ENCODE measurements around the gene SLC9A8. TPM values are rescaled to one million over a fixed set of nuclear protein-coding genes. Genes with fewer than 3 reads are reported as not detected.

Gene SLC9A8
- total RNA-seq, 1 experiment from 2014 or later, result 6.5 TPM

DNA sequence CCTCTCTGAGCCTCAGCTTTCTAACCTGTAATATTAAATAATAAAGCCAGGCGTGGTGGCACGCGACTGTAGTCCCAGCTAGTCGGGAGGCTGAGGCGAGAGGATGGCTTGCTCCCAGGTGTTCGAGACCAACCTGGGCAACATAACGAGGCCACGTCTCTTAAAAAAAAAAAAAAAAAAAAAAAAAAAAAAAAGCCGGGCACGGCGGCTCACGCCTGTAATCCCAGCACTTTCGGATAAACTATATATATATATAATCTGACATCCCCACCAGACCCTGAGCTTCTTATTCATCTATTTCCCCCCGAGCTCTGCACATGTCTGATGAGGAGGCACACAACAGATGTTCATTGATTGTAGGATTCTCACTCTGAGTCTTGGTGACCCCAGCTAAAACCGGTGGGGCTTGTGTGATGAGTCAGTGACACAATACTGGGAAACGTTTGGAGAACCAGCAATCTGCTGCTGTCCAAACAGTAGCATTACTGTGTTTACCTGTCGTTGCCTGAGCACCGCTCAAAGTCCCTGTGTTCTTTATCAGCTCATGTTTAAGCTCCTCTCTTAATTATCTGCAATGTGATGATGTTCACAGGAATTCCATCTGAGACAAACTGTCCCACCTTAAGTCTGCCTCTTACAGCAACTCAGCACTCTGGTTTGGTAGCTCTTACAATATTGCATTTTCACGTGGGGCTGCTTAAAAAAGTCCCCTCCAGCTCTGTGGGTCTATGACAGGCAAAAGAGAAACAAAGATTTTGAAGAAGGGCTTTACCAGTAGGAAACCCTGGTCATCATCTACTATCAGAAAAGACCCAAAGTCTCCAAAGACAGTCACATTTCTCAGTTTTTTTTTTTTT lies 103.7 kb downstream of the SLC9A8 start:
- DNase-seq (ENCODE audit: low spot score), result no peak
- POLR2A ChIA-PET, result interaction anchor here (0.7 to 1.3 kb wide), 3 partner anchors 20 to 169 kb away, joined by 3 to 7 read pairs (median 3); partner anchors contain the start of gene RNF114

DNA sequence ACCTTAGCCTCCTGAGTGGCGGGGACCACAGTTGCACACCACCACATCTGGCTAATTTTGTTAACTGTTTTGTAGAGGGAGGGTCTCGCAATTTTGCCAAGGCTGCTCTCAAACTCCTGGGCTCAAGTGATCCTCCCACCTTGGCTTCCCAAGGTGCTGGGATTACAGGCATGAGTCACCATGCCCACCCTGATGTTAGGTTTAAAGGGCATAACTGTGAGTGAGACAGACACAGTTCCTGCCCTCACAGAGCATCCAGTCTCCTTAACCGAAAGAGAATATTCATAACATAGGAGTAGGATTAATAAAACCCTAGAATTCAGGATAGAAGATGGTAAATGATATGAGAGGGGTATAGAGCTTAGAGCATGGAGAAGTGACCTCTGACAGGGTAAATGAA lies 105.8 kb downstream of the SLC9A8 start:
- POLR2A ChIA-PET, result no interaction called here
- CTCF ChIA-PET, result no interaction called here
- no peak for TF ChIP-seq NR1H2 (CRISPR knock-in tag; IDR thresholded peaks at IDR 0.05)
- TF ChIP-seq ZNF138 (CRISPR knock-in tag; conservative IDR thresholded peaks at IDR 0.05), result no peak
- no peak for TF ChIP-seq NFE2L1 (CRISPR knock-in tag; IDR thresholded peaks at IDR 0.05)
- no peak for TF ChIP-seq STAT6 (CRISPR knock-in tag; conservative IDR thresholded peaks at IDR 0.05; ENCODE audit: low read depth)
- Mint-ChIP-seq H3K27me3 (ENCODE audit: low read depth) (peaks cover 12% of the 10 kb centered on the region), H3K36me3 (no peaks in the 10 kb centered on the region), H3K4me3 (no peak overlapping the region), H3K27ac (no peak overlapping the region), H3K9me3 (0 out of 2 replicates have a peak, but pooled peaks cover 3% of the 10 kb centered on the region), H3K4me1 (peaks cover 19% of the 10 kb centered on the region)
- DNase-seq (ENCODE audit: low spot score), result no peak
- ATAC-seq, result no peak

More for the DNA sequence above, 103.7 kb downstream of the SLC9A8 start:
- peaks cover 6% of the 10 kb centered on the region; the same call in 1 of the 2 replicates for H3K27me3 Mint-ChIP-seq (ENCODE audit: low read depth)
- H3K36me3 Mint-ChIP-seq, result no peaks in the 10 kb centered on the region
- no peaks in the 10 kb centered on the region for H3K9me3 Mint-ChIP-seq
- TF ChIP-seq GABPB1 (CRISPR knock-in tag; IDR thresholded peaks at IDR 0.05) (peak; percentile 83), ZNF219 (CRISPR knock-in tag; IDR thresholded peaks at IDR 0.05; ENCODE audit: borderline replicate concordance) (no peak)
- peak overlapping the region; percentile 98 for H3K4me3 Mint-ChIP-seq
- no peak for ATAC-seq
- H3K27ac Mint-ChIP-seq, result peak overlapping the region; percentile 94
- H3K4me1 Mint-ChIP-seq, result peaks cover 19% of the 10 kb centered on the region
- CTCF ChIA-PET, result interaction anchor here (0.6 to 1.8 kb wide), 14 partner anchors 12 to 526 kb away, joined by 3 to 10 read pairs (median 3); no protein-coding TSS in a partner anchor

DNA sequence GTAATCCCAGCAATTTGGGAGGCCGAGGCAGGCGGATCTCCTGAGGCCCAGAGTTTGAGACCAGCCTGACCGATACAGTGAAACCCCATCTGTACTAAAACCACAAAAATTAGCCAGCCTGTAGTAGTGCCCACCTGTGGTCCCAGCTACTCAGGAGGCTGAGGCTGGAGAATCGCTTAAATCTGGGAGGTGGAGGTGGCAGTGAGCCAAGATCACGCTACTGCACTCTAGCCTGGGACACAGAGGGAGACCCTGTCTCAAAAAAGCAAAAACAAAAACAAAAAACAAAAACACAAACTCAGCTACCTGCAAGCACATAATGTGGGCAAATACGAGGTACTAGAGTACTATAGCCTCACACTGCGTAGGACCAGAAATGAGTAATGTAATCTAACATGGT lies 106.4 kb downstream of the SLC9A8 start:
- Mint-ChIP-seq H3K4me3 (no peak overlapping the region), H3K27me3 (ENCODE audit: low read depth) (peaks cover 12% of the 10 kb centered on the region), H3K27ac (no peak overlapping the region), H3K4me1 (peaks cover 14% of the 10 kb centered on the region), H3K9me3 (0 out of 2 replicates have a peak, but pooled peaks cover 3% of the 10 kb centered on the region), H3K36me3 (no peaks in the 10 kb centered on the region)
- TF ChIP-seq HMGA2 (CRISPR knock-in tag; IDR thresholded peaks at IDR 0.05) (no peak), TP53 (CRISPR knock-in tag; IDR thresholded peaks at IDR 0.05) (no peak)
- DNase-seq (ENCODE audit: low spot score), result no peak
- ChIA-PET CTCF (no interaction called here), POLR2A (no interaction called here)
- no peak for ATAC-seq

DNA sequence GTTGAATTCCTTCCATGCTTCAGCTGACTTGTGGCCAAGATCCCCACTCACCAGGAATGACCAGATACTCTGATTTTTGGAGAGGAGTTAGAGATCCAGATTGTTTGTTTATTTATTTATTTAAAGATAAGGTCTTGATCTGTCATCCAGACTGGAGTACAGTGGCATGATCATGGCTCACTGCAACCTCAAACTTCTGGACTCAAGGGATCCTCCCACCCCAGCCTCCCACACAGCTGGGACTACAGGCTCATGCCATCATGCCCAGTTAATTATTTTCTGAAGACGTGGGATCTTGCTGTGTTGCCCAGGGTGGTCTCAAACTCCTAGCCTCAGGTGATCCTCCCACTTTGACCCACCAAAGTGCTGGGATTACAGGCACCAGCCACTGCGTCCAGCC lies 106.8 kb downstream of the SLC9A8 start:
- Mint-ChIP-seq H3K36me3 (no peaks in the 10 kb centered on the region), H3K27ac (no peak overlapping the region), H3K4me1 (peaks cover 10% of the 10 kb centered on the region), H3K27me3 (ENCODE audit: low read depth) (peaks cover 12% of the 10 kb centered on the region), H3K4me3 (no peak overlapping the region), H3K9me3 (0 out of 2 replicates have a peak, but pooled peaks cover 3% of the 10 kb centered on the region)
- ChIA-PET CTCF (no interaction called here), POLR2A (no interaction called here)
- TF ChIP-seq ATF2 (CRISPR knock-in tag; IDR thresholded peaks at IDR 0.05; ENCODE audit: borderline replicate concordance, low read depth) (no peak), MYBL2 (CRISPR knock-in tag; IDR thresholded peaks at IDR 0.05) (no peak), CREM (CRISPR knock-in tag; IDR thresholded peaks at IDR 0.05) (no peak)
- ATAC-seq (no peak), DNase-seq (ENCODE audit: low spot score) (no peak)

DNA sequence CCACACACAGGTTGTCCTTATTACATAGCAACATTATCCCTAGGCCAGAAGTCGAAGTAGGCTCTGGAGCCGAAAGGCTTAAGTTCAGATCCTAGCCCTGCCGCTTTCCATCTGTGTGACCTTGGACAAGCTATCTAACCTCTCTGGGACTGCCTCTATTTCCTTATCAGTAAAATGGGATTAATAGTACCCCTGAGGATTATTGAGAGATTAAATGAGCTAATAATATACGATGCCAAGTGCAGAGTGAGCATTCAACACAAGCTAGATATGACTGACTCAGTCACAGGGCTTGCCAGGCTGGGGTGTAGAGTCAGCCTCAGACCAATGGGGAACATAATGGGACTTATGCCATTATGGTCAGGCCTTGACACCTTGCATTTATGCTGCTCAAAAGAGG lies 111.6 kb downstream of the SLC9A8 start:
- no peaks in the 10 kb centered on the region for H3K36me3 Mint-ChIP-seq
- POLR2A ChIA-PET, result no interaction called here
- TF ChIP-seq JAZF1 (CRISPR knock-in tag; IDR thresholded peaks at IDR 0.05) (no peak), STAT6 (CRISPR knock-in tag; conservative IDR thresholded peaks at IDR 0.05; ENCODE audit: low read depth) (no peak), ZBTB21 (CRISPR knock-in tag; IDR thresholded peaks at IDR 0.05; ENCODE audit: borderline replicate concordance) (no peak), CREM (CRISPR knock-in tag; IDR thresholded peaks at IDR 0.05) (no peak), TCF7 (CRISPR knock-in tag; IDR thresholded peaks at IDR 0.05; ENCODE audit: low read depth) (no peak), ESRRA (CRISPR knock-in tag; IDR thresholded peaks at IDR 0.05; ENCODE audit: borderline replicate concordance) (no peak)
- TF ChIP-seq, protein P1, sequence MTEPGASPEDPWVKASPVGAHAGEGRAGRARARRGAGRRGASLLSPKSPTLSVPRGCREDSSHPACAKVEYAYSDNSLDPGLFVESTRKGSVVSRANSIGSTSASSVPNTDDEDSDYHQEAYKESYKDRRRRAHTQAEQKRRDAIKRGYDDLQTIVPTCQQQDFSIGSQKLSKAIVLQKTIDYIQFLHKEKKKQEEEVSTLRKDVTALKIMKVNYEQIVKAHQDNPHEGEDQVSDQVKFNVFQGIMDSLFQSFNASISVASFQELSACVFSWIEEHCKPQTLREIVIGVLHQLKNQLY (CRISPR knock-in tag; IDR thresholded peaks at IDR 0.05), result no peak

More for the DNA sequence above, 111.6 kb downstream of the SLC9A8 start:
- Mint-ChIP-seq H3K4me1 (peaks cover 4% of the 10 kb centered on the region; the same call in 1 of the 2 replicates), H3K27ac (no peak overlapping the region), H3K9me3 (peaks cover 9% of the 10 kb centered on the region), H3K27me3 (ENCODE audit: low read depth) (peaks cover 6% of the 10 kb centered on the region), H3K4me3 (no peak overlapping the region)
- DNase-seq (ENCODE audit: low spot score) (no peak), ATAC-seq (no peak)
- CTCF ChIA-PET, result interaction anchor here (1.5 kb wide), 1 partner anchor 11 kb away, joined by 5 read pairs; the partner anchor contains the start of gene RNF114
